GM21723 (cell line): ENCODE data around the gene DMAC2L.
A peak's percentile ranks its signal among the peaks of the same experiment; 100 is the strongest.
"Not testable (repeated sequence)": the region's sequence is repeated elsewhere in the genome, so short reads cannot be mapped to it uniquely, and the experiment has no call there.

Source experiments
- ATAC-seq: cut with Tn5 transposase; IDR thresholded peaks from one replicate; pipeline ENCODE4 v1.9.1; 2021; ENCODE audit warnings: mild to moderate bottlenecking, moderate library complexity; ENCODE audit not compliant: unreplicated experiment

Gene DMAC2L

GRCh38 chr14:50311972-50312733 lies at the start of gene DMAC2L, which contains the start of gene L2HGDH:
Gene DMAC2L (plus strand): TSS chr14:50312324. CDS start chr14:50321488, 9,164 bp downstream.
Gene L2HGDH (minus strand): TSS chr14:50312229. CDS start chr14:50312150, 79 bp downstream.
- ATAC-seq, result peak; percentile 95

- no peak for ATAC-seq
Observed at GRCh38 chr14:50262865-50263264, 49.3 kb upstream of the DMAC2L start.

GRCh38 chr14:50263321-50263720 lies 48.8 kb upstream of the DMAC2L start:
- no peak for ATAC-seq

- no peak for ATAC-seq
Observed at GRCh38 chr14:50265029-50265428, 47.1 kb upstream of the DMAC2L start.

- no peak for ATAC-seq
Observed at GRCh38 chr14:50270932-50271331, 41.2 kb upstream of the DMAC2L start.

GRCh38 chr14:50272498-50272897 lies 39.6 kb upstream of the DMAC2L start:
- ATAC-seq, result no peak

GRCh38 chr14:50285861-50286260 lies 26.3 kb upstream of the DMAC2L start:
- no peak for ATAC-seq

- ATAC-seq, result no peak
Observed at GRCh38 chr14:50288146-50288545, 24.0 kb upstream of the DMAC2L start.

GRCh38 chr14:50290306-50290705 lies 21.8 kb upstream of the DMAC2L start:
- ATAC-seq, result no peak

- ATAC-seq, result no peak
Observed at GRCh38 chr14:50299585-50299984, 12.5 kb upstream of the DMAC2L start.

- no peak for ATAC-seq
Observed at GRCh38 chr14:50301914-50302313, 10.2 kb upstream of the DMAC2L start.

GRCh38 chr14:50303744-50304471 lies 8.2 kb upstream of the DMAC2L start:
- no peak for ATAC-seq

GRCh38 chr14:50308363-50308915 lies 3.7 kb upstream of the DMAC2L start:
- no peak for ATAC-seq

- ATAC-seq, result no peak
Observed at GRCh38 chr14:50310445-50310844, 1.7 kb upstream of the DMAC2L start.

GRCh38 chr14:50311337-50311971 lies 670 bp upstream of the DMAC2L start:
- ATAC-seq, result no peak

- ATAC-seq, result peak; percentile 31
Observed at GRCh38 chr14:50312734-50313054, 570 bp downstream of the DMAC2L start.

- ATAC-seq, result not testable (repeated sequence)
Observed at GRCh38 chr14:50314098-50314497, 2.0 kb downstream of the DMAC2L start.

- ATAC-seq, result no peak
Observed at GRCh38 chr14:50318031-50318626, 6.0 kb downstream of the DMAC2L start.

GRCh38 chr14:50319293-50319692 lies 7.2 kb downstream of the DMAC2L start:
- no peak for ATAC-seq

- ATAC-seq, result no peak
Observed at GRCh38 chr14:50319721-50320120, 7.6 kb downstream of the DMAC2L start.

- ATAC-seq, result peak; percentile 57
Observed at GRCh38 chr14:50320283-50320682, 8.2 kb downstream of the DMAC2L start.
